HPDE6-E6E7 (cell line): ENCODE data around the gene TADA2B.
"Not testable (repeated sequence)": the region's sequence is repeated elsewhere in the genome, so short reads cannot be mapped to it uniquely, and the experiment has no call there.

Experiments
- DNase-seq: peaks from one replicate; pipeline ENCODE4 v3.0.0; 2011; ENCODE audit warnings: missing footprints; ENCODE audit errors: extremely low spot score

The TADA2B gene

GRCh38 chr4:7060346-7061150 is 17.4 kb downstream of the TADA2B start:
- no peak for DNase-seq

GRCh38 chr4:7061815-7062214 is 18.6 kb downstream of the TADA2B start:
- DNase-seq, result no peak

- no peak for DNase-seq
Measured at GRCh38 chr4:7062816-7063215, 19.6 kb downstream of the TADA2B start.

- DNase-seq, result no peak
Measured at GRCh38 chr4:7063362-7063761, 20.2 kb downstream of the TADA2B start.

DNA sequence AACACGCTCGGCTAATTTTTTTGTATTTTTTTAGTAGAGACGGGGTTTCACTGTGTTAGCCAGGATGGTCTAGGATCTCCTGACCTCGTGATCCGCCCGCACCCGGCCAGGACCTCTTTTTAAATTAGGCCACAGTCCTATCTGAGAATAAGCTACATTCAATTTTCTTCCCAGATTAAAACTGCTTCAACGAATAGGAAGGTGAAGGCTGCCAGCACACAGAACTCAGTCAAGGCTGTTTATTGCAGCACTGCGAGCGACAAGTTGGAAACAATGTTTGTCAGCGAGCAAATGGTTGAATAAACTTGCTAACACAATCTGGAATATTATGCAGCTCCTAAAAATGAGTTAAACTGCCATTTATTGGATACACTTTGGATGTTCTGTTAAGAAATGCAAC is 22.8 kb downstream of the TADA2B start:
- no peak for DNase-seq

DNA sequence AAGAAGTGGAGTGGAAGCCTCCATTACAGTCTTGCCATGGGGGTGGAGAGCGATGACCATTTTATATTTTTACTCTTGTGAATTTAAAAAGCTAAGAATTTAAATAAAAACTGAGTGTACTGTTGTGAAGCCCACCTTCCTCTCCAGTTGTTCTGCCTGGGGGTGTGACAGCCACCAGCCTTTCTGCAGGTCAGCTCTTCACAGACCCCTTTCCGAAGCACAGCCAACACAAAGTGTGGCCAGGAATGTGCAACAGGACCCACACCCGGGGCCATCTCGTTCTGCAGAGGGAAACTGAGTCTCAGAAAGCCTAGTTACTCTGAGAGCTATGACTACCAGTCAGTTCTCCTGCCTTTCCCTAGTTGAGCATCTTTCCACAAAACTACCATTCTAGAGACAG is 23.3 kb downstream of the TADA2B start:
- no peak for DNase-seq

GRCh38 chr4:7067126-7067451 is 23.9 kb downstream of the TADA2B start:
- no peak for DNase-seq

DNA sequence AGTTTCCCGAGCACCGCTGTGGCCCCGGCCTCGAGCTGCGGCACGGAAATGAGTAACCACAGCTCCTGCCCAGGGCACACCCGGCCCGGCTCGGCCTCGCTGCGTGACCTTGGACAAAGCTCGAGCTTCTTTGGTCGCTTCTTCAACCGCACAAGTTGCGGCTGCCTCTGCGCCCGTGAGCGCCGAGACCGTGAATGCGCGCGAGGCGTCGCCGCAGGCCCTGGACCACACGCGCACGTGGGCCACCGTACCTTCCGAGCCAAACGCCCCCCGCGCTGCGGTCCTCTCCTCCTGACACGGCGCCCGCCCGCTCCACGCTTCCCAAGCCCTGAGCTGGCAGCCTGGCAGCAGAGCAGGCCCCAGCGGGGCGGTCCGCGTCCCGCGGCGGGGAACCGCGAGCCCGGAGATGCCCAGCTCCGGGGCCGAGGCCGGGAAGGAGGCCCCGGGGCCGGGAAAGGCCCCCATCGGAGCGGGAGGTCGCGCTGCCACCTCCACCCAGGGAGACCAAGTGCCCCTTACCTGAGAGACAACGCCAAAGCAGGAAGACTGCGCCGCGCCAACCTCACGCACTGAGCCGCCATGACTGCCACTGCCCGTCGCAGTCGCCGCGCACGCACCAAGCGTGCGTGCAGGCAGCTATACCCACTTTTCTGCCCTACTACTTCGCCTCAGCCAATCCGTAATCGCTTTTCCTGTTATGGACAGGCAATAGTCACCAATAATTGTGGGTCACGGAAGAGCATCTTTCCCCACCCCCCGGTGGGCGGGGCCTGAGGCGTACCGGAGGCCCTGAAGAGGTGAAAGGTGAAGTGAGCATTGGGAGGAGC is 24.5 kb downstream of the TADA2B start, which contains the start of gene GRPEL1:
GRPEL1 (minus strand) TSS at position 613 of the 827 bp plus-strand sequence; CDS start at position 581, 32 bp downstream.
- peak; percentile 96 for DNase-seq

DNA sequence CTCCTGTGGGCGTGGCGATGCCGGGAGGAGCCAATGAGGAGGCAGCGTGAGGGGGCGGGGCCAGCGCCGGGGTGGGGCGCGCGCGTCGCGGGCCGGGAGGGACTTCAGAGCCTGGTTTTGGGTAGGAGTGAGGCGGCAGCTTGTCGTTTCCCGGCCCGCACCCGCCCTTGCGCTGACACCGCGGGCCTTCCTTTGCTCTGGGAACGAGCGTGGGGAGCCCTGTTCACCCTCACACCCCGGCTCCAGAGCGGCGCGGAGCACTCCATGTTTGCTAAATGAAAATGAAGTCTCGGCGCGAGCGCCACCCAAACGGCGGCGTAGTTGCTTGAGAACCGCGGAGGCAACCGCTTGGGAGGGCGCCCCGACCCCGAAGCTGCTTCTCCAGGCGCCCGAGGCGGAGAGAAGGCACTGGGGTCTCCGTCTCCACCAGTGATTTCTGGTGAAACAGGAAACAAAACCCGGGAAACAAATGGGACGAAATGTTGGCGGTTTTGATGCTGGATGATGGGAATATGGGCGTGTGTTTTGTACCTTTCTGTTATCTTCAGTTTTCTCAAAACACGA is 25.2 kb downstream of the TADA2B start:
- DNase-seq, result no peak

- no peak for DNase-seq
Measured at GRCh38 chr4:7068883-7069282, 25.7 kb downstream of the TADA2B start.

GRCh38 chr4:7070729-7071511 is 27.7 kb downstream of the TADA2B start:
- DNase-seq, result peak; percentile 60

GRCh38 chr4:7073059-7073458 is 29.9 kb downstream of the TADA2B start:
- no peak for DNase-seq

DNA sequence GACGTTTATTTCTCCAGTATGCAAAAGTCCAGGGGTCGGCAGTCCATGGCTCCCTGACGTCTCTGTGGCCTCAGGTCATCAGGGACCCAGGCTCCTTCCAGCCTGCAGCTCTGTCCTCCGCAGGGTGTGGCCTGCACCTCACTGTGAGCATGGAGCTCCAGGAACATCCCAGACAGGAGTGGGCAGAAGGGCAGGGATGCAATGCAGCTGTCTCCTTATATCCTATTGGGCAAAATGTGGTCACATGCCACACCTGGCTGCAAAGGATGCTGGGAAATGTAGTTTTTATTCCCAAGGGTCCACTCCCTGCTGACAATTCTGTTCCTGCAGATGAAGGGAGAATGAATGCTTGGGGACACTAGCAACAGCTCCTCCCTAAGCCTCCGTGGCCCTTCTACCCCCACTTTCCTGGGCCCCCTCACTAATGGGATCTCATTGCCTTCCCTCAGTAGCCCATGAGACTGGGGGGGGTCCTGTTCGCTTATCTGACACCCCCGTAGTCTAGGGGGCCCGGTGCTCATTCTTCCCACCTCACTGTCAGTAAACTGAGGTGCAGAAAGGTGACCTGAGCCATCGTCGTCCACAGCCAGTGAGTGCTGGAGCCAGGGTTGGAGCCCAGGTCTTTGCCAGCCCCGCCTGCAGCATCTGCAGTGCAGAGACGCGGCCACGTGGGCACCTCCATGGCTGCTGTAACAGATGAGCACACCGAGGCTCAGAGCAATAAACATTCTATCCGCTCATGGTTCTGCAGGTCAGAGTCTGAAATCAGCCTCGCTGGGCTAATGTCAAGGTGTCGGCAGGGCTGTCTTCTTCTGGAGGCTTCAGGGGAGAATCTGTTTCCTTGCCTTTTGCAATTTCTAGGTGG is 30.6 kb downstream of the TADA2B start:
- DNase-seq, result peak; percentile 51

DNA sequence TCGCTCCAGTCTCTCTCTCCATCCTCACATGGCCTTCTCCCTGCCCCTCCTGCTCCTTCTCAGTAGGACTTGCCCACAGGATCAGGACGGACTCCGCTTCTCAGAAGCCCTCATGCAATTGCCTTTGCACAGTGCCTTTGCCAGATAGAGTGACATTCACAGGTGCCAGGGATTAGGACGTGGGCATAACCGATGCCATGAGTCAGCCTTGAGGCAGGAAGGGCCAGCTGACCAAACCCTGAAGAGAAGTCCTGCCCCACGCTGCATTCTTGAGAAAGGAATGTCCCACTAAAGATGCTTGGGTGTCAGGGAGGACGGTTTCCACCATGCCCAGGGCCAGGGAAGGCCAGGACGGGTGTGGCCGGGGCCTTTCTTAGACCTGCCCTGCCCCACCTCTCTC is 31.3 kb downstream of the TADA2B start:
- DNase-seq, result no peak

GRCh38 chr4:7075962-7076695 is 33.0 kb downstream of the TADA2B start:
- no peak for DNase-seq

DNA sequence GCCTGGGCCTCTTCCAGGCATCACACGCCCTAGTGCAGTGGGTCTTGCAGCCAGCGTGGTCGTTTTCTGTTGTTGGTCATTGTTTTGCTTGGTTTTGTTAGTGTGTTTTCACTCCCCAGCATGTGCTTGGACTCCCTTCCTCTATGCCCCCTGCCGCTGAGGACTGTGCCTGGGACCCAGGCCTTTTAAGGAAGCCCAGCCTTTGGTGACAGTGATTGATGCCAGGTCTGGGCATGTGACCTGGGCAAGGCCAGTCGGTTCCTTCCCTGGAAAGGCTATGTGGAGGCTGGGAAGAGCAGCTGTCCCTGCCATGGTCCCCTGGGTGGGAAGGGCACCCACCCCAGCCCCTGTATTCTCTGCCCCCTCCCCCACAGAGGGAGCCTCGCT is 33.5 kb downstream of the TADA2B start:
- DNase-seq, result no peak

GRCh38 chr4:7077371-7077770 is 34.2 kb downstream of the TADA2B start:
- no peak for DNase-seq

GRCh38 chr4:7078025-7078424 is 34.9 kb downstream of the TADA2B start:
- no peak for DNase-seq

DNA sequence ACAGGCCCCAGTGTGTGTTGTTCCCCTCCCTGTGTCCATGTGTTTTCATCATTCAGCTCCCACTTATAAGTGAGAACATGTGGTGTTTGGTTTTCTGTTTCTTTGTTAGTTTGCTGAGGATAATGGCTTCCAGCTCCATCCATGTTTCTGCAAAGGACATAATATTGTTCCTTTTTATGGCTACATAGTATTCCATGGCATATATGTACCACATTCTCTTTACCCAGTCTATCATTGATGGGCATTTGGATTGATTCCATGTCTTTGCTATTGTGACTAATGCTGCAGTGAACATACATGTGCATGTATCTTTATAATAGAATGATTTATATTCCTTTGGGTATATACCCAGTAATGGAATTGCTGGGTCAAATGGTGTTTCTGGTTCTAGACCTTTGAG is 36.3 kb downstream of the TADA2B start:
- DNase-seq, result not testable (repeated sequence)

DNA sequence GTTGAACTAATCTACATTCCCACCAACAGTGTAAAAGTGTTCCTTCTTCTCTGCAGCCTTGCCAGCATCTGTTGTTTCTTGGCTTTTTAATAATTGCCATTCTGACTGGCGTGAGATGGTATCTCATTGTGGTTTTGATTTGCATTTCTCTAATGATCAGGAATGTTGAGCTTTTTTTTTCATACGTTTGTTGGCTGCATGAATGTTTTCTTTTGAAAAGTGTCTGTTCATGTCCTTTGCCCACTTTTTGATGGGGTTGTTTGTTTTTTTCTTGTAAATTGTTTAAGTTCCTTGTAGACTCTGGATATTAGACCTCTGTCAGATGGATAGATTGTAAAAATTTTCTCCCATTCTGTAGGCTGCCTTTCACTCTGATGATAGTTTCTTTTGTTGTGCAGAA is 36.7 kb downstream of the TADA2B start:
- not testable (repeated sequence) for DNase-seq
